Loucy (cell line): ENCODE results near the gene BRD1.

Experiments used
- CTCF ChIP-seq: fragments of 200-600 bp; sonication (generic); conservative IDR thresholded peaks from 2 replicates; pipeline ENCODE4 v1.5.1; 2014; ENCODE audit warnings: mild to moderate bottlenecking, antibody characterized with exemption, low read length
- EZH2phosphoT487 ChIP-seq: fragments of 200-600 bp; IDR thresholded peaks from 2 replicates; pipeline ENCODE4 v1.6.1; 2018; ENCODE audit warnings: antibody characterized with exemption, mild to moderate bottlenecking, moderate library complexity, borderline replicate concordance

- TF ChIP-seq CTCF (no peak), EZH2phosphoT487 (no peak)
Measured at GRCh38 chr22:49771266-49772065, 56.2 kb downstream of the BRD1 start.
